Activated CD8-positive, alpha-beta memory T cell treated with anti-CD3 and anti-CD28 coated beads, Interleukin-2, amount 50 U/mL, for 48 hours (primary cell): ENCODE data around the gene PIK3R5.
A peak's percentile ranks its signal among the peaks of the same experiment; 100 is the strongest.

Source experiments
- DNase-seq: peaks from one replicate; pipeline ENCODE4 v3.0.0-alpha.2; 2020

PIK3R5 gene

DNA sequence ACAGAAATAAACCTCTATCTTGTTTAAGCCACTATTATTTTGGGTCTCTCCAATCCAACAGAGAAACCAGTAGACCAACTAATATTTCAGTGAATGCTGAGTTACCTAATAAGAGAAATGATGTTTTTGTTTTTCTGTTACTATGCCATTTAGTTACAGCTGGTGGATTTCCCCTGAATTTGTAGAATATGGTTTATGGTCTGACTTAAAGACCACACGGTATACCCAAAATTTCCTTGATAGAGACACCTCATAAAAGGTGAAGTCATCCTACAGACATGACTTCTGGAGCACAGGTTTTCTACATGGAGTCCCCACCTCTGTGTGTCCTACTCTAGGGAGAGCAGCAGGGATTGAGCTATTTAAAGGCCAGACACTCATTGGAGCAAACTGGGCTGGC, 13.3 kb downstream of the PIK3R5 start:
- no peak for DNase-seq

DNA sequence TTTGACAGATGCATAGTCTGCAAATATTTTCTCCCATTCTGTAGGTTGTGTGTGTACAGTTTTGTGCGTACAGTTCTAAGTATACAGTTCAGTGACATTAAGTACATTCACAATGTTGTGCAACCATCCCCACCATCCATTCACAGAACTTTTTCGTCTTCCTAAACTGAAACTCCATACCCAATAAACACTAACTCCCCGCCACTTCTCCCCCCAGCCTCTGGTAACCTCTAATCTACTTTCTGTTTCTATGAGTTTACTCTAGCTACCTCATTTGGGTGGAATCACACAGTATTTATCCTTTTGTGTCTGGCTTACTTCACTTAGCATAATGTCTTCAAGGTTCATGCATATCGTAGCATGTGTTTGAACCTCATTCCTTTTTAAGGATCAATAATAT, 14.3 kb downstream of the PIK3R5 start:
- DNase-seq = no peak

GRCh38 chr17:8949061-8949661, 16.3 kb downstream of the PIK3R5 start:
- DNase-seq = no peak

DNA sequence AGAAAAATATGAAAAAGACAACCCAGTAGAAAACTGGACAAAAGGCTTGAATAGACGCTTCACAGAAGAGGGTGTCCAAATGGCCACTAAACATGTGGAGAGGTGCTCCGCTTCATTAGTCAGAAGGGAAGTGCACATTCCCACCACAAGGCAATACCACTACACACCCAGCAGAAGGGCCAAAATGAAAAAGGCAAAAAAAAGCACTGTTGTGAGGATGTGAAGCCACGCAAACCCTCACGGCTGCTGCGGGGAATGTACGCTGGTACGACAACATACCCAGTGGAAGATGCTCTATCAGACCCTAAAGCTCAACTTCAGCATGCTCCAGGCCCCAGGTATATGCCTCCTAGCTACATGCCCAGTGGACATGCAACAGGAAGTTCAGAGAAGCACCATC, 17.0 kb downstream of the PIK3R5 start:
- DNase-seq = no peak

DNA sequence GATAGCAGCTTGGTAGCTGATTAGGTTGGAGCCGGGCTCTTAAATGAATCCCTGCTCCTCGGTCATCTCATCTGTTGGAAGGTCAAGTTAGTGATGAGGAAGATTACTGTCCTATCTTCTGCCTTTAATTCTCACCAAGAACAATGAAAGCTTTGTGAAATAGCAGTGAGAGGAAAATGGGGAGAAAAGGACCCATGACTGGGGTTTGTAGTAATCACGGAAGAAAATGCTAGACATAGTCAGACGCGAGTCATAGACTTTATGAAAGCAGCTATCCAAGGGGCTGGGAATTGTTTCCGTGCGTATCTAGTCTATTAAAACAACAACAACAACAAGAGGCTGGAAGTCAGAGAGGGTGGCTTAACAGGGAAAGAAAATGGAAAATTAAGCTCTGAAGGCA, 18.3 kb downstream of the PIK3R5 start:
- DNase-seq = no peak

GRCh38 chr17:8946476-8946875, 19.0 kb downstream of the PIK3R5 start:
- no peak for DNase-seq

GRCh38 chr17:8946071-8946470, 19.4 kb downstream of the PIK3R5 start:
- no peak for DNase-seq

DNA sequence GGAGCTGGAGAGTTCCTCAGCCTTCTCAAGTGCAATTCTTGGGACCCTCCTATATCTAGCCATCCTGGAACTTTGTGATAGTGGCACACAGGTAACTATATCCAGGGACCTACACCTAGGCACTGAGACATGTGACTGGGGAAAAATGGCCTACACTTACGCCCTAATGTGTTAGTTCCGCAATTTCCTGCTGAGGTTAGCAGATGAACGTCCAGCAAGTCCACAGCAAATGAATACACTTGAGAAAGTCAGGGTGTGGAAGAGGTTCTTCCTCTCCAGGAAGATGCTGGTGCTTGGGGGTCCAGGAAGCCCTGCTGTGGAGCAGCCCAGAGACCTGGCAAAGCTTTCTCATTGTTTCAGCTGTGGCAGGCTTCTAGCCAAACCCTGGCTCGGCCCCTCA, 20.8 kb downstream of the PIK3R5 start:
- no peak for DNase-seq

- no peak for DNase-seq
These were observed 21.4 kb downstream of the PIK3R5 start for GRCh38 chr17:8944083-8944482.

DNA sequence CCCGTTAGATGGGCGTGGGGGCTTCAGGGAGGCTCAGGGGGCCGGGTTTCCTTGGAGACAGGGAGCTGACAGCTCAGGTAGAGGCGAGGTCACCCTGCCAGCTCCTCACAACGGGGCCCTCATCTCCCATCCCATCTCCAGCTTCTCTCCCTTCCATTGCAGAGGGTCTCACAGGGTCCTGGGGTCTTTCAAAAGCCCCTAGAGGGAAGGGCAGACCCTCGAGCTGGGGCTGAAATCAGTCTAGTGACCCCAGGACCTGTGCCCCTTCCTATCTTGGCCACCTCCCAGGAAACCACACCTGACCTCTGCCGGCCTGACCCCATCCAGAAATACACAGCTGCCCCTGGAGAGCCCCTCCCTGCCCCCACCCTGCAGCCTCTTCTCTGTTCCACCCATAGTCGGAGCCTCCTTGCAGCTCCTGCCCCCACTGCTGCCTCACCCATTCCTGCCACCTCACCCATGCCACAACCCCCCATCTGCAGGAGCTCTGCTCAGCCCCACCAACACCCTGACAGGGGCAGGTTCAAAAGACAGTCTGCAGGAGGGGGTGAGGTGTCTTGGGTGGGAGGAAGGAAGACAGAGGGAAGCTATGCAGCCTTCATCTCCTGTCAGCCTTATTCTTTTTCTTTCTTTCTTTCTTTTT, 23.4 kb downstream of the PIK3R5 start:
- peak; percentile 69 for DNase-seq

GRCh38 chr17:8941520-8941919, 24.0 kb downstream of the PIK3R5 start:
- DNase-seq = peak; percentile 81

DNA sequence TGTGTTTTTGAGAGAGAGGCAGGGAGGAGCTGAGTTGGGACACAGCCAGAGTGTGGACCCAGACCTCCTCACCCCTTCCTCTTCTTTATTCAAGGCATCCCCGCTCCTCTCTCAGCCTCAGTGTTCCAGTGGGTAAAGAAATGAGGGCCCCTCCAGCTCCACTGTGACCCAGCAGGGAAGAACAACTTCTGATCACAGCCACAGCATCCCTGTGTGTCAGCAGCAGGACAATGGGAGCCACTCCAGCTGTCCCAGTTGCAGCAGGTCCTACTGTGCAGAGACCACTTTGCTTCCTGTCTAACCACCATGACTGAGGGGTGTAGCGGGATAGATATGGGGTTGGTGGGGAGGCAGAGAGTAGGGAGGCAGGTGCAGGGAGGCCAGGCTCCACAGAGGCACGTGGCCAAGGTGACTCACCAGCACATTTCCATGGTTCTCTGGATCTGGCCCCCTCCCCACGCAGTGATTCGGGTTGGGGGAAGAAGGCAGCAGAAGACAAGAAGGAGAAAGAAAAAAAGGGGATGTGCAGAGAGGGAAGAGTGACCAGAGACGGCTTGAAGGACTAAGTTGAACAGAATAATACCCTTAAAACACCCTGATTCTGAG, 24.5 kb downstream of the PIK3R5 start:
- DNase-seq = no peak

GRCh38 chr17:8939496-8940334, 25.8 kb downstream of the PIK3R5 start:
- peak; percentile 76 for DNase-seq

GRCh38 chr17:8938933-8939332, 26.6 kb downstream of the PIK3R5 start:
- peak; percentile 46 for DNase-seq

GRCh38 chr17:8935191-8935590, 30.3 kb downstream of the PIK3R5 start:
- peak; percentile 77 for DNase-seq

DNA sequence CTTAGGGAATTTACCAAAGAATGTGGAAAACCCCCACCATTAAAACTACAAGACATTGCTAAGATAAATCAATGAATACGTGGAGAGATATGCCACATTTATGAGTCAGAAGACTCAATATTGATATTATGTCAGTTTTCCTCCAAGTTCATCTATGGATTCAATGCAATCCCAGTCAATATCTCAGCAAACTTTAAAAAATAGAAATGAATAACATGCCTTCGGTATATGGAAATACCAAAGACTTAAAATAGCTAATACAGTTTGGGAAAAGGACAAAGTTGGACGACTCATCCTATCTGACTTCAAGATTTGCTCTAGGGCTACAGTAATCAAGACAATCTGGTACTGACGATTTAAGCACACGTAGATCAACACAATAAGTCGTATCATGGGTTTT, 31.2 kb downstream of the PIK3R5 start:
- no peak for DNase-seq

- DNase-seq = no peak
These were observed 34.9 kb downstream of the PIK3R5 start for GRCh38 chr17:8930649-8931048.

DNA sequence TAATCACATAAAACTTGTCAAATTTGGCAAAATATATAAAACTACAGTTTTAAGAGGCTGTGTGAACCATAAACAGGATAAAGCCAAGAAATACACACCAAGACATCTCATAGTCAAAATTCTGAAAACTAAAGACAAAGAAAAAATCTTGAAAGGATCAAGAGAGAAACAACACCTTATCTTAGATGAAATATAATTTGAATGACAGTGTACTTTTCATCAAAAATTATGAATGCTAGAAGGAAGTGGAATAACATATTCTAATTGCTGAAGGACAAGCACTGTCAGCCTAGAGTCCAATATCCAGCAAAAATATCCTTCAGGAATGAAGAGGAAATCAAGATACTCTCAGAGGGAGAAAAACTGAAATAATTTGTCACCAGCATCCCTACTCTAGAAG, 37.2 kb downstream of the PIK3R5 start:
- no peak for DNase-seq

DNA sequence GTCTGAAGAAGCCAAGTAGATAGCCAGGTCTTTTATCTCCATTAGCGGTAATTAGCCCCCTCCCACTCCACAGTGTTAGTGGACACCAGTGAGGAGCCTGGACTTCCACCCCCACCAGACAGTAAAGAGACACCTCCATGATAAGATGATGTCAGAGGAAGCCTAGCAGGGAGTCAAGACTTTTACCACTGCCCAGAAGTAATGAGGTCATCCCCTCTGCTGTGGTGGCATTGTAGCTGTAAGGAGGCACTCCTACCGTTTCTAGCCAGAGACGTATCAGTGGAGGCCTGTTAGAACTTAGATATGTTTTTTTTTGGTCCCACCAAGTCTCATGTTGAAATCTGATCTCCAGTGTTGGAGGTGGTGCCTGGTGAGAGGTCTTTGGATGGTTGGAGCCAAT, 38.1 kb downstream of the PIK3R5 start:
- no peak for DNase-seq

GRCh38 chr17:8925808-8926207, 39.7 kb downstream of the PIK3R5 start:
- DNase-seq = no peak

DNA sequence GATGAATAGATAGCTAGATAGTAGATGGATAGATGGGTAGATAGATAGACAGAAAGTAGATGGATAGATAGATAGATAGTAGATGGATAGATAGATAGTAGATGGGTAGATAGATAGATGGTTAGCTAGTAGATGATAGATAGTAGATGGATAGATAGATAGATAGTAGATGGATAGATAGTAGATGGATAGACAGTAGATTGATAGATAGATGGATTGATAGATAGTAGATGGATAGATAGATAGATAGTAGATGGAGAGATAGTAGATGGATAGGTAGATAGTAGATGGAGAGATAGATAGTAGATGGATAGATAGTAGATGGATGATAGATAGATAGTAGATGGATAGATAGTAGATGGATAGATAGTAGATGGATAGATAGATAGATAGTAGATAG, 40.4 kb downstream of the PIK3R5 start:
- DNase-seq = no peak

- DNase-seq = no peak
These were observed 40.9 kb downstream of the PIK3R5 start for GRCh38 chr17:8924595-8924994.

DNA sequence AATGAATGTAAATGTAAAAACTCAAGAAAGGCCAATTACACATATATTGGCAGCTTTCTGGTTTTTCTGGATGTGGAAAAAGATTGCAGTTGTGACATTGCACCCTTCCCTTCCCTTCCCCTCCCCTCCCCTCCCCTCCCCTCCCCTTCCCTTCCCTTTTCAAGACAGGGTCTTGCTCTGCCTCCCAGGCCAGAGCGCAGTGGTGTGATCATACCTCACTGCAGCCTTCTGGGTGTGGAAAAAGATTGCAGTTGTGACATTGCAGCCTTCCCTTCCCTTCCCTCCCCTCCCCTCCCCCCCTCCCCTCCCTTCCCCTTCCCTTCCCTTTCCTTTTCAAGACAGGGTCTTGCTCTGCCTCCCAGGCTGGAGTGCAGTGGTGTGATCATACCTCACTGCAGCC, 41.7 kb downstream of the PIK3R5 start:
- DNase-seq = no peak

GRCh38 chr17:8922928-8923327, 42.6 kb downstream of the PIK3R5 start:
- no peak for DNase-seq
